Measurements from ENCODE around the gene MRPL36.

MRPL36 gene

GRCh38 chr5:1762883-1763547 is 36.6 kb downstream of the MRPL36 start:
- no peak for DNase-seq

- no peak for DNase-seq
Observed at GRCh38 chr5:1762121-1762882, 37.3 kb downstream of the MRPL36 start.

GRCh38 chr5:1761453-1761755 is 38.2 kb downstream of the MRPL36 start:
- no peak for DNase-seq

- DNase-seq: no peak
Observed at GRCh38 chr5:1760656-1761452, 38.8 kb downstream of the MRPL36 start.

- DNase-seq: no peak
Observed at GRCh38 chr5:1760231-1760630, 39.4 kb downstream of the MRPL36 start.

- DNase-seq: no peak
Observed at GRCh38 chr5:1759378-1759970, 40.2 kb downstream of the MRPL36 start.

GRCh38 chr5:1758574-1758973 is 41.1 kb downstream of the MRPL36 start:
- DNase-seq: no peak

- no peak for DNase-seq
Observed at GRCh38 chr5:1757511-1757910, 42.1 kb downstream of the MRPL36 start.

GRCh38 chr5:1756481-1756880 is 43.2 kb downstream of the MRPL36 start:
- no peak for DNase-seq

- DNase-seq: no peak
Observed at GRCh38 chr5:1755321-1755949, 44.2 kb downstream of the MRPL36 start.

GRCh38 chr5:1754531-1755220 is 45.0 kb downstream of the MRPL36 start:
- no peak for DNase-seq

- no peak for DNase-seq
Observed at GRCh38 chr5:1753490-1753889, 46.1 kb downstream of the MRPL36 start.

- DNase-seq: no peak
Observed at GRCh38 chr5:1752881-1753280, 46.8 kb downstream of the MRPL36 start.

GRCh38 chr5:1751864-1752822 is 47.5 kb downstream of the MRPL36 start:
- DNase-seq: no peak

GRCh38 chr5:1751026-1751863 is 48.4 kb downstream of the MRPL36 start:
- no peak for DNase-seq

GRCh38 chr5:1750469-1750868 is 49.2 kb downstream of the MRPL36 start:
- no peak for DNase-seq

- no peak for DNase-seq
Observed at GRCh38 chr5:1749346-1750124, 50.1 kb downstream of the MRPL36 start.

- DNase-seq: no peak
Observed at GRCh38 chr5:1748845-1749244, 50.8 kb downstream of the MRPL36 start.

Measured in activated effector memory CD4-positive, alpha-beta T cell treated with Interleukin-2 at 50 U/mL for 16 hours (primary cell).